ENCODE results near the gene FAM168A.

Gene FAM168A

DNA sequence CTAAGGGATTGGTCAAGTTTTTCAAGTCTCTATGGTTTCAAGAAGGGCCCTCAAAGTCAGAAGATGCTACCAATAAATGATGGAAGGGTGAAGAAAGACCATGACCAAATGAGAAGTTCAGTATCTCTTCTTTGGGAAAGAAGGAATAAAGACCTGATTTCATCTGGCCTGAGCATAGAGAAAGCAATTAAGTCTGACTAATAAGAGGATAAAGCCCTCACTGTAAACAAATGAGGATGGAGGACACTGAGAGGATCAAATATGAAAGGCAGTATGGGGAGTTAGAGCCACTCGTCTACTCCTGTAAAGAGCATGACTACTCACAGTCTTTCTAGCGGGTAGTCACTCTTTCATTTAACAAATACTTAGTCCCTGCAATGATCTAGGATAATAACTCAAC lies 44.6 kb downstream of the FAM168A start:
- H3K27me3 ChIP-seq (ENCODE audit: insufficient read depth, low read length) = no peaks in the 10 kb centered on the region
- H3K9ac ChIP-seq (ENCODE audit: low read depth, low read length) = no peak overlapping the region
- no peak overlapping the region for H3K4me3 ChIP-seq (ENCODE audit: low read length)
- no peak overlapping the region for H3K27ac ChIP-seq (ENCODE audit: low read length)
- peaks cover 9% of the 10 kb centered on the region for H3K4me1 ChIP-seq (ENCODE audit: insufficient read depth, low read length)
- H3K9me3 ChIP-seq (ENCODE audit: insufficient read depth, low read depth, low read length) = no peaks in the 10 kb centered on the region
- H3K36me3 ChIP-seq (ENCODE audit: insufficient read depth, low read depth, low read length) = no peaks in the 10 kb centered on the region

GRCh38 chr11:73551677-73552076 lies 46.2 kb downstream of the FAM168A start:
- Histone ChIP-seq H3K4me1 (ENCODE audit: insufficient read depth, low read length) (peaks cover 9% of the 10 kb centered on the region), H3K27me3 (ENCODE audit: insufficient read depth, low read length) (no peaks in the 10 kb centered on the region), H3K9me3 (ENCODE audit: insufficient read depth, low read depth, low read length) (no peaks in the 10 kb centered on the region), H3K9ac (ENCODE audit: low read depth, low read length) (0 out of 2 replicates have a peak overlapping the region, but pooled peaks have one; percentile 18), H3K4me3 (ENCODE audit: low read length) (no peak overlapping the region), H3K36me3 (ENCODE audit: insufficient read depth, low read depth, low read length) (no peaks in the 10 kb centered on the region), H3K27ac (ENCODE audit: low read length) (no peak overlapping the region)

DNA sequence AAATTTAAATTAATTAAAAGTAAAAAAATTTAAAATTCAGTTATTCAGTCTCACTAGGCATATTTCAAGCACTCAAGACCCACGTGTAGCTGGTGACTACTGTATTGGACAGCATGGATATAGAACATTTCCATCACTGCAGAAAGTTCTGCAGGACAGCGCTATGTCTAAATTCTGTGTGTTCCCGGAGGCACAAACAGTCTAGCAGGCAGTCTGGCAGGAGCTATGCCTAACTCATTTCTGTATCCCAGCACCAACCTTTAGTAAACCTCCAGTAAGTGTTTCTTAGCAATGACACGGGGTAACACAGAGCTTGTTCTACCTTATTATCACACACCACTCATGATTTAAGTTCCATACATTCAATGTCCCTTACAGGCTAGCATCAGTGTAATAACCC lies 48.5 kb downstream of the FAM168A start:
- Histone ChIP-seq H3K27ac (ENCODE audit: low read length) (no peak overlapping the region), H3K9me3 (ENCODE audit: insufficient read depth, low read depth, low read length) (no peaks in the 10 kb centered on the region), H3K27me3 (ENCODE audit: insufficient read depth, low read length) (no peaks in the 10 kb centered on the region), H3K36me3 (ENCODE audit: insufficient read depth, low read depth, low read length) (no peaks in the 10 kb centered on the region), H3K4me3 (ENCODE audit: low read length) (no peak overlapping the region), H3K9ac (ENCODE audit: low read depth, low read length) (no peak overlapping the region), H3K4me1 (ENCODE audit: insufficient read depth, low read length) (peaks cover 9% of the 10 kb centered on the region)

DNA sequence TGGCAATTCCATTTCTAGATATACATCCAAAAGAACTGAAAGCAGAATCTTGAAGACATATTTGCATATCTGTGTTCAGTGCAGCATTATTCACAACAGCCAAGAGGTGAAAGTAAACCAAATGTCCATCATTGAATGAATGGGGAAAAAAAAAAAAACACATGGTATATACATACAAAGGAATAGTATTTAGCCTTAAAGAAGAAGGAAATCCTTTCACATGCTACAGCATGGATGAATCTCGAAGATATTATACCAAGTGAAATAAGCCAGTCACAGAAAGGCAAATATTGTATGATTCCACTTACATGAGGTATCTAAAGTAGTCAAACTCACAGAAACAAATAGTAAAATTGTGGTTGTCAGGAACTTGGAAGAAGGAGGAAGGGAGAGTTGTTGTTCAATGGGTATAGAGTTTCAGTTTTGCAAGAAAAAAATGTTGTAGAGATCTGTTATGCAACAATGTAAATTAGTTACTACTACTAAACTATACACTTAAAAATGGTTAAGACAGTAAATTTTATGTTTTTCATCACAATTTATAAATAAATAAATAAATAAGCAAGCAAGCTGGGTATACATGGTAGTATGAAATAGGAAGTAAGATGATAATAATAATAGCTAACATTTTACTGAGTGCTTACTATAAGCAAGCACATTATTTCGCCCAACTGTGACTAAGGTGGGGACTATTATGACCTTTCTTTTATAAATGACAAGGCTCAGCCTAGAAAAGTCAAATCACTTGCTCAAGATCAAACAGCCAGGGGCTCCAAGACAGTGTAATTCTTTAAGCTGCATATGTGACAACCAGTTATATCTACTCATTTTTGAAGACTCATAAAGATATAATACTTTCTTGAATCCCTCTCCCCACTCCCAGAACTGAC lies 50.0 kb downstream of the FAM168A start:
- no peak overlapping the region for H3K9ac ChIP-seq (ENCODE audit: low read depth, low read length)
- no peak overlapping the region for H3K27ac ChIP-seq (ENCODE audit: low read length)
- H3K27me3 ChIP-seq (ENCODE audit: insufficient read depth, low read length) = no peaks in the 10 kb centered on the region
- no peak overlapping the region for H3K4me3 ChIP-seq (ENCODE audit: low read length)
- no peaks in the 10 kb centered on the region for H3K36me3 ChIP-seq (ENCODE audit: insufficient read depth, low read depth, low read length)
- no peaks in the 10 kb centered on the region for H3K9me3 ChIP-seq (ENCODE audit: insufficient read depth, low read depth, low read length)
- H3K4me1 ChIP-seq (ENCODE audit: insufficient read depth, low read length) = peaks cover 9% of the 10 kb centered on the region

DNA sequence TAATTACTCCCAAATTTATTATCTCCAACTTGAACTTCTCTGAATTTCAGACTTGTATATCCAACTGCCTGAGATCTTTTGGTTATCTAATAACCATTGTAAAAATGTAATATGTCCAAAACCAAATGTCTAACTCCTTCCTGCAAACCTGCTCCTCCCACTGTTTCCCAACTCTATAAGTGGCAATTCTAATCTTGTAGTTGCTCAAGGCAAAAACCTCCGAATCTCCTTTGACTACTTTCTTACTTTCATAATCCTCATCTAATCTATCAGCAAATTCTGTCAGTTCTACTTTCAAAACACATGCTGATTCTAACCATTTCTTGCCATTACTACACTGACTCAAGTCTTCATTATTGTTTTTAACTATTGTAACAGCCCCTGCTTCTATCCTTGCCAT lies 55.7 kb downstream of the FAM168A start:
- no peaks in the 10 kb centered on the region for H3K9me3 ChIP-seq (ENCODE audit: insufficient read depth, low read depth, low read length)
- no peak overlapping the region for H3K9ac ChIP-seq (ENCODE audit: low read depth, low read length)
- no peaks in the 10 kb centered on the region for H3K27me3 ChIP-seq (ENCODE audit: insufficient read depth, low read length)
- no peaks in the 10 kb centered on the region for H3K36me3 ChIP-seq (ENCODE audit: insufficient read depth, low read depth, low read length)
- H3K4me1 ChIP-seq (ENCODE audit: insufficient read depth, low read length) = peaks cover 35% of the 10 kb centered on the region
- no peak overlapping the region for H3K4me3 ChIP-seq (ENCODE audit: low read length)
- no peak overlapping the region for H3K27ac ChIP-seq (ENCODE audit: low read length)

DNA sequence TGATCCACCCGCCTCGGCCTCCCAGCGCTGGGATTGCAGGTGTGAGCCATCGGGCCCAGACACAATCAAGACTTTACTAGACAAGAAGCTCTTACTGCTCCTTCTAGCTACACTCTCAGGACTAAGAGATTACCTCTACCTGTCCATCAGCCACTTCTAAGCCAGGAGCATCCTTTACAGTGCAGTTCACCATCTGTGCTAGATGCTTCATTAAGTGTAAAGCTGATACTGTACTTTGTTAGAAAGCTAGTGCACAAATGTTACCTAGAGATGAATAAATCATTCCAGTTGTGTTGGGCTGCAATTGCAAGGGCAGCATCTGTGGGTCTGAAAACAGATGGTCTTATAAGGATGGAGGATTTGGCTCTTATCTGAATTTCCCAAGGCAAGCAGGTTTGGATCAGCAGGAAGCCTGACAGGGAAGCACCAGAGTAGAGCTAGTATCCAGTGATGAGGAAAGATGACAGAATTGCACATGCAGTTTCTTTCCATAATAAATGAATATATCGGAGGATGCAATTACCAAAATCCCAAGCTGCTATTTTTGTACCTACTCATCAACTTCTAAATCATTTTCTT lies 58.3 kb downstream of the FAM168A start:
- Histone ChIP-seq H3K4me3 (ENCODE audit: low read length) (no peak overlapping the region), H3K27ac (ENCODE audit: low read length) (no peak overlapping the region), H3K9ac (ENCODE audit: low read depth, low read length) (peak overlapping the region; percentile 5; the same call in 1 of the 2 replicates), H3K9me3 (ENCODE audit: insufficient read depth, low read depth, low read length) (no peaks in the 10 kb centered on the region), H3K4me1 (ENCODE audit: insufficient read depth, low read length) (peaks cover 35% of the 10 kb centered on the region), H3K27me3 (ENCODE audit: insufficient read depth, low read length) (no peaks in the 10 kb centered on the region), H3K36me3 (ENCODE audit: insufficient read depth, low read depth, low read length) (no peaks in the 10 kb centered on the region)

DNA sequence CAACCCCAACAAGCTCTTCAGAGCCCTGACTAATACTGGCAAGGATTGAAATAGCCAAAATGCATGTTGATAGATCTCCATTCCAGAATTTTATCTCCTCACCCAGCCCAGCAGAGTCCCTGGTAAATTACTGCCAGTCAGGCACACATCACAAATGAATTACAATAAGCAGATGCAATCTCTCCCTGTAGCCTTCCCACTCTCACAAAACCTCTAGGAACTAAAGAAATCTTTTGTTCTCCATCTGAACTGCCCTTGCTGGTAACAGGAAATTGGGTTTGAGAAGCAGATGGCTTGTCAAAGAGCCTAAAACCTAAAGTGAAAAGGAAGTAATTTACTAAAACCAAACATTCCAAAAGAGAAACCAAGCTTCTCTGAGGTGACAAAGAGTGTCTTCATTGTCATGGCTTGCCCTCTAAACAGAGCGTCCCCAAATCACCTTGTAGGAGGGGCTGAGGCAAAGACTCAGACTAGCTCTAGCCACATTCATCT lies 59.5 kb downstream of the FAM168A start:
- H3K27me3 ChIP-seq (ENCODE audit: insufficient read depth, low read length) = no peaks in the 10 kb centered on the region
- H3K9me3 ChIP-seq (ENCODE audit: insufficient read depth, low read depth, low read length) = no peaks in the 10 kb centered on the region
- no peaks in the 10 kb centered on the region for H3K36me3 ChIP-seq (ENCODE audit: insufficient read depth, low read depth, low read length)
- peak overlapping the region; percentile 6; the same call in 1 of the 2 replicates for H3K4me3 ChIP-seq (ENCODE audit: low read length)
- peaks cover 35% of the 10 kb centered on the region for H3K4me1 ChIP-seq (ENCODE audit: insufficient read depth, low read length)
- H3K27ac ChIP-seq (ENCODE audit: low read length) = peak overlapping the region; percentile 6
- peak overlapping the region; percentile 33; the same call in 1 of the 2 replicates for H3K9ac ChIP-seq (ENCODE audit: low read depth, low read length)

DNA sequence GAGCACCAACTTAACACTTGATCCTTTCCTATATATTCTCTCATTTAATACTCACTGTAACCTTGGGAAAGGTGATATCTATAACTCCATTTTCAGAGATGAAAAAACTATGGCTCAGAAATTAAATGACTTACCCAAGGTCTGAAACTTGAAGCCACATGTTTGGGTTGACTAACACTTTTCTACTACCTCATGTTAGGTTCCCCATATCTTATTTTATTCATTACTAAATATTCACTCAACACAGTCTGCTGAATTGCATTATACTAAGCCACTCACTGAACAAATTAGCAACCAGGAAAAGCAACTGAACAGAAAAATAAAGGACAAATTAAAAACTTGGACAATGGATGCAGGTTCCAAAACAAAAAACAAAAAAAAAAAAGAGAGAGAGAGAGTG lies 59.9 kb downstream of the FAM168A start:
- no peaks in the 10 kb centered on the region for H3K36me3 ChIP-seq (ENCODE audit: insufficient read depth, low read depth, low read length)
- H3K27me3 ChIP-seq (ENCODE audit: insufficient read depth, low read length) = no peaks in the 10 kb centered on the region
- H3K27ac ChIP-seq (ENCODE audit: low read length) = peak overlapping the region; percentile 34
- peak overlapping the region; percentile 33; the same call in 1 of the 2 replicates for H3K9ac ChIP-seq (ENCODE audit: low read depth, low read length)
- H3K4me1 ChIP-seq (ENCODE audit: insufficient read depth, low read length) = peaks cover 36% of the 10 kb centered on the region
- H3K9me3 ChIP-seq (ENCODE audit: insufficient read depth, low read depth, low read length) = no peaks in the 10 kb centered on the region
- peak overlapping the region; percentile 6; the same call in 1 of the 2 replicates for H3K4me3 ChIP-seq (ENCODE audit: low read length)

DNA sequence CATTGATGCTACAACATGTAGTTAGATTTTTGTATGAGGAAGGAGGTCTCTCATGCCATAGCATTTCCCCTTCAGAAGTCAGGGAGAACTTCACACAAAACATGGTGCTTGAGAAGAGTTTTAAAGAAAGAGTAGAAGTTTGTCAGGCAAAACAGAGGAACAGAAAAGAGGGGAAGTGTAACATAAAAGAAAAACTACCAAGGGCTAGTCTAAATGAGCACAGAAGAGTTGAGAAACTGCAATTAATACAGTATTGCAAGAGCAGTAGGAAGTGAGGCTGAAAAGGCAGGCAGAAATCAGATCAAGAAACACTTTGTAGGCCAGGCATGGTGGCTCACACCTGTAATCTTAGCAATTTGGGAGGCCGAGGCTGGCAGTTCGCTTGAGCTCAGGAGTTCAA lies 61.0 kb downstream of the FAM168A start:
- peaks cover 34% of the 10 kb centered on the region for H3K4me1 ChIP-seq (ENCODE audit: insufficient read depth, low read length)
- H3K27me3 ChIP-seq (ENCODE audit: insufficient read depth, low read length) = no peaks in the 10 kb centered on the region
- no peak overlapping the region for H3K9ac ChIP-seq (ENCODE audit: low read depth, low read length)
- H3K9me3 ChIP-seq (ENCODE audit: insufficient read depth, low read depth, low read length) = no peaks in the 10 kb centered on the region
- H3K4me3 ChIP-seq (ENCODE audit: low read length) = no peak overlapping the region
- no peaks in the 10 kb centered on the region for H3K36me3 ChIP-seq (ENCODE audit: insufficient read depth, low read depth, low read length)
- peak overlapping the region; percentile 34 for H3K27ac ChIP-seq (ENCODE audit: low read length)

GRCh38 chr11:73532310-73532709 lies 65.6 kb downstream of the FAM168A start:
- no peaks in the 10 kb centered on the region for H3K36me3 ChIP-seq (ENCODE audit: insufficient read depth, low read depth, low read length)
- H3K4me3 ChIP-seq (ENCODE audit: low read length) = no peak overlapping the region
- no peak overlapping the region for H3K27ac ChIP-seq (ENCODE audit: low read length)
- no peaks in the 10 kb centered on the region for H3K27me3 ChIP-seq (ENCODE audit: insufficient read depth, low read length)
- H3K9ac ChIP-seq (ENCODE audit: low read depth, low read length) = no peak overlapping the region
- no peaks in the 10 kb centered on the region for H3K9me3 ChIP-seq (ENCODE audit: insufficient read depth, low read depth, low read length)
- peaks cover 38% of the 10 kb centered on the region for H3K4me1 ChIP-seq (ENCODE audit: insufficient read depth, low read length)

GRCh38 chr11:73531386-73531785 lies 66.5 kb downstream of the FAM168A start:
- Histone ChIP-seq H3K27me3 (ENCODE audit: insufficient read depth, low read length) (no peaks in the 10 kb centered on the region), H3K9ac (ENCODE audit: low read depth, low read length) (no peak overlapping the region), H3K27ac (ENCODE audit: low read length) (no peak overlapping the region), H3K4me3 (ENCODE audit: low read length) (no peak overlapping the region), H3K4me1 (ENCODE audit: insufficient read depth, low read length) (peaks cover 47% of the 10 kb centered on the region), H3K36me3 (ENCODE audit: insufficient read depth, low read depth, low read length) (no peaks in the 10 kb centered on the region), H3K9me3 (ENCODE audit: insufficient read depth, low read depth, low read length) (no peaks in the 10 kb centered on the region)

DNA sequence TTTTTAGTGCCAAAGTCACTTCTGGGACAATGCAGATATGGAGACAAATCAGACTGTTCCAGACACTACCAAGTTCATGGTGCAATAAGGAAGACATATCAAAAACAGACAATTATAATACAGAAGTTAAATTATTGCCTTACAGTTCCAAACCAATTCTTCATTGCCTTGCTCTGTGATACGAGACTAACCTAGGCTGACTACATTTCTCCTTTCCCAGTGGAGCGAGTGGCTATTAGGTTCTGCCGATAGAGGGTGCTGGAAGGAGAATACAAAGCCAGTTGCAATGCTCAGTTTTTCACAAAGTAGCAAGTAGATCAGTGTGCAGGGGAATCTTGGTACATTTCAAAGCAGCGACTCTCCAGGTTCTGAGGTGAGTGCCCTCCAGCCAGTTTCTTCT lies 67.8 kb downstream of the FAM168A start:
- no peaks in the 10 kb centered on the region for H3K36me3 ChIP-seq (ENCODE audit: insufficient read depth, low read depth, low read length)
- no peaks in the 10 kb centered on the region for H3K27me3 ChIP-seq (ENCODE audit: insufficient read depth, low read length)
- H3K9me3 ChIP-seq (ENCODE audit: insufficient read depth, low read depth, low read length) = no peaks in the 10 kb centered on the region
- peaks cover 50% of the 10 kb centered on the region for H3K4me1 ChIP-seq (ENCODE audit: insufficient read depth, low read length)
- no peak overlapping the region for H3K27ac ChIP-seq (ENCODE audit: low read length)
- H3K9ac ChIP-seq (ENCODE audit: low read depth, low read length) = no peak overlapping the region
- no peak overlapping the region for H3K4me3 ChIP-seq (ENCODE audit: low read length)
